GM18861 (cell line): ENCODE results near the gene TATDN3.
"Not testable (repeated sequence)": the region's sequence is repeated elsewhere in the genome, so short reads cannot be mapped to it uniquely, and the experiment has no call there.

Source experiments
- ATAC-seq: cut with Tn5 transposase; IDR thresholded peaks from one replicate; pipeline ENCODE4 v1.9.1; 2021; ENCODE audit not compliant: unreplicated experiment

The TATDN3 gene

GRCh38 chr1:212827171-212827776 is 35.6 kb downstream of the TATDN3 start:
- ATAC-seq, result no peak

- ATAC-seq, result no peak
Measured at GRCh38 chr1:212827831-212828278, 36.2 kb downstream of the TATDN3 start.

GRCh38 chr1:212828395-212828794 is 36.7 kb downstream of the TATDN3 start:
- no peak for ATAC-seq

- peak; percentile 98 for ATAC-seq
Measured at GRCh38 chr1:212833211-212834207, 41.8 kb downstream of the TATDN3 start.

- ATAC-seq, result no peak
Measured at GRCh38 chr1:212838145-212838544, 46.5 kb downstream of the TATDN3 start.

GRCh38 chr1:212844521-212844920 is 52.8 kb downstream of the TATDN3 start:
- ATAC-seq, result not testable (repeated sequence)

- no peak for ATAC-seq
Measured at GRCh38 chr1:212847549-212847948, 55.9 kb downstream of the TATDN3 start, which contains the start of gene SPATA45. Gene SPATA45, minus strand, starts transcription at chr1:212847649. Its CDS starts 11,500 bp downstream, at chr1:212836149.

GRCh38 chr1:212852105-212852688 is 60.5 kb downstream of the TATDN3 start:
- no peak for ATAC-seq

- no peak for ATAC-seq
Measured at GRCh38 chr1:212853658-212854057, 62.0 kb downstream of the TATDN3 start.

GRCh38 chr1:212856755-212857154 is 65.1 kb downstream of the TATDN3 start:
- ATAC-seq, result no peak

GRCh38 chr1:212857992-212858460 is 66.3 kb downstream of the TATDN3 start, which contains the start of gene FLVCR1:
Gene FLVCR1, plus strand, starts transcription at chr1:212858275. Its CDS starts 178 bp downstream, at chr1:212858453.
- peak; percentile 87 for ATAC-seq

- no peak for ATAC-seq
Measured at GRCh38 chr1:212858461-212859265, 67.0 kb downstream of the TATDN3 start.

GRCh38 chr1:212860713-212861581 is 69.3 kb downstream of the TATDN3 start:
- no peak for ATAC-seq

- ATAC-seq, result no peak
Measured at GRCh38 chr1:212862111-212862690, 70.5 kb downstream of the TATDN3 start.

- ATAC-seq, result not testable (repeated sequence)
Measured at GRCh38 chr1:212863345-212863744, 71.7 kb downstream of the TATDN3 start.

GRCh38 chr1:212864201-212864600 is 72.5 kb downstream of the TATDN3 start:
- no peak for ATAC-seq
